HepG2 (cell line): ENCODE results near the gene MRPL14. TPM values are rescaled to one million over a fixed set of nuclear protein-coding genes. Genes with fewer than 3 reads are reported as not detected.

Experiments used
- ARID5B ChIP-seq: IDR thresholded peaks from 2 replicates; pipeline ENCODE4 v1.4.0; 2020; ENCODE audit warnings: mild to moderate bottlenecking, missing genetic modification reagents
- KDM5B ChIP-seq: sonication (generic); formaldehyde crosslinking; IDR thresholded peaks from 2 replicates; pipeline ENCODE4 v1.4.0; 2020; ENCODE audit warnings: missing genetic modification reagents, mild to moderate bottlenecking, borderline replicate concordance
- MXD3 ChIP-seq: IDR thresholded peaks from 2 replicates; pipeline ENCODE4 v1.6.1; 2016; ENCODE audit warnings: mild to moderate bottlenecking, missing biosample characterization, missing genetic modification reagents
- PPARG ChIP-seq: conservative IDR thresholded peaks from 2 replicates; pipeline ENCODE4 v1.6.1; 2016; ENCODE audit warnings: missing biosample characterization, missing genetic modification reagents
- TCF7 ChIP-seq: sonication (generic); IDR thresholded peaks from 2 replicates; pipeline ENCODE4 v1.6.1; 2016; ENCODE audit warnings: antibody characterized with exemption, low read depth
- ZBTB26 ChIP-seq: IDR thresholded peaks from 2 replicates; pipeline ENCODE4 v1.6.1; 2016; ENCODE audit warnings: missing compliant biosample characterization, missing genetic modification reagents, borderline replicate concordance
- ZBTB49 ChIP-seq: sonication (generic); formaldehyde crosslinking; IDR thresholded peaks from 2 replicates; pipeline ENCODE4 v1.4.0; 2020; ENCODE audit warnings: missing genetic modification reagents, borderline replicate concordance
- ZFX ChIP-seq: sonication (generic); formaldehyde crosslinking; IDR thresholded peaks from 2 replicates; pipeline ENCODE4 v1.4.0; 2020; ENCODE audit warnings: mild to moderate bottlenecking, low read depth, missing genetic modification reagents, moderate library complexity
- ZNF205 ChIP-seq: IDR thresholded peaks from 2 replicates; pipeline ENCODE4 v1.6.1; 2018; ENCODE audit warnings: missing biosample characterization, missing genetic modification reagents
- ZNF687 ChIP-seq: sonication (generic); formaldehyde crosslinking; IDR thresholded peaks from 2 replicates; pipeline ENCODE4 v1.5.1; 2020; ENCODE audit warnings: mild to moderate bottlenecking, missing genetic modification reagents, moderate library complexity
- ZNF770 ChIP-seq: sonication (generic); formaldehyde crosslinking; IDR thresholded peaks from 2 replicates; pipeline ENCODE4 v1.5.0; 2020; ENCODE audit warnings: mild to moderate bottlenecking, missing genetic modification reagents
- ZNF780A ChIP-seq: sonication (generic); formaldehyde crosslinking; IDR thresholded peaks from 2 replicates; pipeline ENCODE4 v1.8.0; 2022; ENCODE audit warnings: mild to moderate bottlenecking, missing genetic modification reagents, moderate library complexity
- polyA plus RNA-seq, 8 experiments: library from polyadenylated mRNA; depleted of rRNA in 3 of 8; stranded (reverse) in 7 of 8; unstranded in 1 of 8; fragments of >200 nt; fragmentation: Illumina TruSeq in 4 of 8; extraction: Trizol in 4 of 8; gene quantifications; 2 replicates each; pipeline versions ENCODE4 v1.2.1 to v1.2.3, GENCODE V29; 2011 to 2016; ENCODE audit warnings: low read depth in 4 of 8, missing spikeins in 1 of 8, mixed read lengths in 1 of 8; ENCODE audit not compliant: insufficient read depth in 1 of 8
- total RNA-seq, 5 experiments: library from RNA; depleted of rRNA; stranded (reverse); fragments of >200 nt; fragmentation: Illumina TruSeq; extraction: Trizol; gene quantifications; 2 replicates each; pipeline ENCODE4 v1.2.3, GENCODE V29; 2016; ENCODE audit warnings: low read depth in 1 of 5

Gene MRPL14
- total and polyA plus RNA-seq, 2 of the 13 experiments (the other 11 are each of a cell fraction or from before 2014, with no cell fraction given): 157 to 178 TPM

GRCh38 chr6:44078827-44079671 is 48.2 kb downstream of the MRPL14 start (continued):
- 0 out of 2 replicates have a peak, but pooled peaks have one; percentile 17 for TF ChIP-seq KDM5B (CRISPR knock-in tag)
- peak; percentile 20; the same call in 1 of the 2 replicates for TF ChIP-seq ZBTB49 (CRISPR knock-in tag)
- TF ChIP-seq ZNF780A: no peak
- TF ChIP-seq ZBTB26 (CRISPR knock-in tag): peak; percentile 57; the same call in 1 of the 2 replicates
- peak; percentile 36; the same call in 1 of the 2 replicates for TF ChIP-seq ZFX
- 0 out of 2 replicates have a peak, but pooled peaks have one; percentile 31 for TF ChIP-seq MXD3
- TF ChIP-seq ZNF687: peak; percentile 80
- peak; percentile 50; the same call in 1 of the 2 replicates for TF ChIP-seq ARID5B (CRISPR knock-in tag)
- no peak for TF ChIP-seq TCF7
- TF ChIP-seq ZNF770 (CRISPR knock-in tag): no peak
- TF ChIP-seq PPARG (CRISPR knock-in tag): peak; percentile 55; the same call in 1 of the 2 replicates
- TF ChIP-seq ZNF205 (CRISPR knock-in tag): 0 out of 2 replicates have a peak, but pooled peaks have one; percentile 43
